HCT116 (cell line): ENCODE results near the gene DMWD.

Source experiments
- CEBPB ChIP-seq: IDR thresholded peaks from 2 replicates; pipeline ENCODE4 v1.6.1; 2012; ENCODE audit warnings: low read depth
- CTCF ChIP-seq, 3 experiments: fragments of 200-600 bp in 1 of 3; sonication (generic) in 1 of 3; IDR thresholded peaks in 2 of 3; conservative IDR thresholded peaks in 1 of 3; 2 replicates each; pipeline ENCODE4 v1.5.1; 2012 to 2017; ENCODE audit warnings: low read depth in 2 of 3, low read length in 2 of 3, antibody characterized with exemption in 1 of 3, borderline replicate concordance in 1 of 3, control low read depth in 1 of 3, mild to moderate bottlenecking in 1 of 3, mixed read lengths in 1 of 3, mixed run types in 1 of 3, moderate library complexity in 1 of 3; ENCODE audit not compliant: insufficient read depth in 1 of 3
- EGR1 ChIP-seq: IDR thresholded peaks from 2 replicates; pipeline ENCODE4 v1.6.1; 2012; ENCODE audit warnings: low read depth
- EZH2 ChIP-seq: fragments of 200-600 bp; sonication (generic); IDR thresholded peaks from 2 replicates; pipeline ENCODE4 v1.6.1; 2017; ENCODE audit warnings: antibody characterized with exemption, mixed run types
- JUND ChIP-seq: IDR thresholded peaks from 2 replicates; pipeline ENCODE4 v1.6.1; 2012
- POLR2A ChIP-seq: IDR thresholded peaks from 2 replicates; pipeline ENCODE4 v1.7.0; 2011; ENCODE audit warnings: borderline replicate concordance; ENCODE audit not compliant: insufficient read depth, insufficient read length; ENCODE audit errors: extremely low read depth
- RAD21 ChIP-seq: IDR thresholded peaks from 2 replicates; pipeline ENCODE4 v1.6.1; 2012; ENCODE audit warnings: low read depth, mild to moderate bottlenecking
- SP1 ChIP-seq: IDR thresholded peaks from 2 replicates; pipeline ENCODE4 v1.6.1; 2012; ENCODE audit warnings: low read depth
- ZFX ChIP-seq: fragments of 450-650 bp; IDR thresholded peaks from 2 replicates; pipeline ENCODE4 v1.6.1; 2017

GRCh38 chr19:45801603-45802175 lies 9.0 kb upstream of the DMWD start:
- TF ChIP-seq CTCF (IDR thresholded peaks at IDR 0.05 in 2 of 3, conservative IDR thresholded peaks at IDR 0.05 in 1 of 3; ENCODE audit: borderline replicate concordance in 1 of 3, insufficient read depth in 1 of 3, low read depth in 2 of 3, low read length in 2 of 3) (no peak), RAD21 (no peak), SP1 (no peak), CEBPB (no peak), JUND (no peak), EGR1 (no peak), ZFX (no peak), EZH2 (no peak), POLR2A (no peak)
